GM19023 (cell line): ENCODE data around the gene SAMD11.

Experiments used
- ATAC-seq: cut with Tn5 transposase; IDR thresholded peaks from one replicate; pipeline ENCODE4 v1.9.1; 2021; ENCODE audit warnings: mild to moderate bottlenecking, moderate library complexity; ENCODE audit not compliant: unreplicated experiment

The SAMD11 gene

DNA sequence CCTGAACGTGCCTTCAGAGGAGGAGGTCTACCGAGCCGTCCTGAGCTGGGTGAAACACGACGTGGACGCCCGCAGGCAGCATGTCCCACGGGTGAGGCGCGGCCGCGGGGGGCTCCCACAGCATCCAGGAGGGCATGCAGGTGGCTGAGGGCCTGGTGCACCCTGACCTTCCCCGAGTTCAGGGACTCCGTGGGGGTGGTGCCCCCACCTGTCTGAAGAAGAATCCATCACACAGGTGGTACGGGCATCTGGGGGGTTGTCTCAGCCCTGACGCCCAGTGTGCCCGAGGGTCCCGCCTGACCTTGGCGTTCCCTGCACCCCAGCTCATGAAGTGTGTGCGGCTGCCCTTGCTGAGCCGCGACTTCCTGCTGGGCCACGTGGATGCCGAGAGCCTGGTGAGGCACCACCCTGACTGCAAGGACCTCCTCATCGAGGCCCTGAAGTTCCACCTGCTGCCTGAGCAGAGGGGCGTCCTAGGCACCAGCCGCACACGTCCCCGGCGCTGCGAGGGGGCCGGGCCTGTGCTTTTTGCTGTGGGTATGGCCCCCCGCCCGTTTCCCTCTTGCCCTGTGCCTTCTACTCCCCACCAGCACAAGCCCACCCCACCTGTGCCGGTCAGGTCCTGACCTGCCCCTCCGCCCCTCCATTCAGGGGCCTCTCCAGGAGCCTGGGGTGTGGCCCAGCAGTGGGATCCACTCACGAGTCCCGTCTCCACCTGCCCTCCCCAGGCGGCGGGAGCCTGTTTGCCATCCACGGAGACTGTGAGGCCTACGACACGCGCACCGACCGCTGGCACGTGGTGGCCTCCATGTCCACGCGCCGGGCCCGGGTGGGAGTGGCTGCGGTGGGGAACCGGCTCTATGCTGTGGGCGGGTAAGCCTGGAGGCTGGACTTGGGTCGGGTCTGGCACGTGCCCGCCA, 38.9 kb downstream of the SAMD11 start:
- no peak for ATAC-seq

DNA sequence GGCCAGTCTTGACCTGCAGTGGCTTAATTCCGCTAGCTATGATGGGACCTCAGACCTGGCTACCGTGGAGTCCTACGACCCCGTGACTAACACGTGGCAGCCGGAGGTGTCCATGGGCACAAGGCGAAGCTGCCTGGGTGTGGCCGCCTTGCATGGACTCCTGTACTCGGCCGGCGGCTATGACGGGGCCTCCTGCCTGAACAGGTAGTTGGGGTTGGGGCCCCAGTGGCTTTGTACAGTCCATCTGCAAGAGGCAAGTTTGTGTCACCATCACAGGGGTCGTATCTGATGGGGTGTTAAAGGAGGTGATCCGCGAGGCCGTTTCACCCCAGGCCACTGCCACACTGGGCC, 39.6 kb downstream of the SAMD11 start:
- ATAC-seq: no peak

DNA sequence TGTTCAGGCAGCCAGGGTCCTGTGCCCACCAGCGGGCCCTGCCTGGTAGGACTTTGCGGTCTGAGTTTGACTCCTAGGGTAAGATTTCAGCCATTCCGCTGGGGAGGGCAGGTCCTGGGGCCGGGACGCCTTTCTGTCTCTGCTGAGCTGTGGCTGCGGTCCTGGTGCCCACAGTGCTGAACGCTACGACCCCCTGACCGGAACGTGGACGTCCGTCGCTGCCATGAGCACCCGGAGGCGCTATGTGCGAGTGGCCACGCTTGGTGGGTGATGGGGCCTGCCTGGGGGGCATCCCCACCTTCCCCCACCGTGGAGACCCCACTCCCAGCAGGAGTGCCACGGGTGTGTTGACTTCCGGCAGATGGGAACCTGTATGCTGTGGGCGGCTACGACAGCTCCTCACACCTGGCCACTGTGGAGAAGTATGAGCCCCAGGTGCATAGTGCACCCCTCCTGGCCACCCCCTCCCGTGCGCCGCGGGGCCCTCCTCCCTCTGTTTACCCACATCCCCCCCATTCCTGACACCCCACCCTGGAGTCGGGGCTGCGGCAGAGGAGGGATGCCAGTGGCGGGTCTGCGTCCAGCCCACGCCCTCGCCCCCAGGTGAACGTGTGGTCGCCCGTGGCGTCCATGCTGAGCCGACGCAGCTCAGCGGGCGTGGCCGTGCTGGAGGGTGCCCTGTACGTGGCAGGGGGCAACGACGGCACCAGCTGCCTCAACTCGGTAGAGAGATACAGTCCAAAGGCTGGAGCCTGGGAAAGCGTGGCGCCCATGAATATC, 40.2 kb downstream of the SAMD11 start:
- no peak for ATAC-seq

DNA sequence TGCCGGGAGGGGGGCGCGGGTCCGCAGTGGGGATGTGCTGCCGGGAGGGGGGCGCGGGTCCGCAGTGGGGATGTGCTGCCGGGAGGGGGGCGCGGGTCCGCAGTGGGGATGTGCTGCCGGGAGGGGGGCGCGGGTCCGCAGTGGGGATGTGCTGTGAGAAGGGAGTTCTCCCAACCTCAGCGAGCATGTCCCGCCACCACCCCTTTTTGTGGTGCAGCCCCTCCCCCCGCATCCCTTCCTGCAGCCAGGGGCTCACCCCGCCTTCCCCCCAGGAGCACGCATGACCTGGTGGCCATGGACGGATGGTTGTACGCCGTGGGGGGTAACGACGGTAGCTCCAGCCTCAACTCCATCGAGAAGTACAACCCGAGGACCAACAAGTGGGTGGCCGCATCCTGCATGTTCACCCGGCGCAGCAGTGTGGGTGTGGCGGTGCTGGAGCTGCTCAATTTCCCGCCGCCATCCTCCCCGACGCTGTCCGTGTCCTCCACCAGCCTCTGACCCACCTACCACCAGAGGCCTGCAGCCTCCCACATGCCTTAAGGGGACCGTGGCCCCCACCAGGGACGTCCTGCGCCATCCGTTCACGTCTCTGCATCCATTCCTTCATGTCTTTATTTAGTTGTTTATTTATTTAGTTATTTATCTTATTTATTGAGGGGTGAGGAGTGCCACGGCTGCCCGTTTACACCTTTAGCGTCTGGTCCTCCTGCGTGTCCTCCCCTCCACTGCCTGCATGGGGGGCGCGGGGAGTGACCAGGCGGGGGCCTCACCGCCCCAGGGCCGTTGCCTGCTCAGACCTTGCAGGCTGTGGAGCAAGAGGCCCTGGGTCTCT, 41.2 kb downstream of the SAMD11 start:
- ATAC-seq: no peak

DNA sequence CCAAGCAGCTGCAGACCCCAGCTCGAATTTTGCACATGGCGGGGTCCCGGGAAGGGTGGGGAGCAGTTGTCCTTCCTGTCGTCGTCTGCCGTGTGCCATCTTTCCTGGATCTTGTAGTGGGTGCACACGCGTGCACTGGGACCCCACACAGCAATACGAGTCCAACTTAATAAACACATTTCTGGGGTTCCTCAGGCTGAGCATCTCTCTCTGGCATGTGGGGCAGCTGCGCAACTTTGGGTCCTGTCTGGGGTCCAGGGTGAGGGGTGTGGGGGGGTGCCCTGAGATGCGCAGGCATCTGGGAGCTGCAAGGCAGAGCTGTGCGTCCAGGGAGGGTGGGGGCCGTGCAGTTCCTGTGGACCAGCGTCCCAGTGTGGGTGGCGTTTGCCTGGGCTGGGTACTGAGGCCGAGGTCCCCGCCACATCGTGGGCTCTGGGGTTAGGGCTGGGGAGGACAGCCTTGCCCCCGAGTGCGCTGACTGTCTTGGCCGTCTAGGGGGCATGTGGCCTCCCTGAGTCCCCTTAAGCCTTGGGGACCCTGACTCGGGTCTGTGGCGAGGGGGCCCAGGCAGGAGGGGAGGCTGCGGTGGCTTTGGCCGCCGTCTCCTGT, 41.9 kb downstream of the SAMD11 start:
- no peak for ATAC-seq

DNA sequence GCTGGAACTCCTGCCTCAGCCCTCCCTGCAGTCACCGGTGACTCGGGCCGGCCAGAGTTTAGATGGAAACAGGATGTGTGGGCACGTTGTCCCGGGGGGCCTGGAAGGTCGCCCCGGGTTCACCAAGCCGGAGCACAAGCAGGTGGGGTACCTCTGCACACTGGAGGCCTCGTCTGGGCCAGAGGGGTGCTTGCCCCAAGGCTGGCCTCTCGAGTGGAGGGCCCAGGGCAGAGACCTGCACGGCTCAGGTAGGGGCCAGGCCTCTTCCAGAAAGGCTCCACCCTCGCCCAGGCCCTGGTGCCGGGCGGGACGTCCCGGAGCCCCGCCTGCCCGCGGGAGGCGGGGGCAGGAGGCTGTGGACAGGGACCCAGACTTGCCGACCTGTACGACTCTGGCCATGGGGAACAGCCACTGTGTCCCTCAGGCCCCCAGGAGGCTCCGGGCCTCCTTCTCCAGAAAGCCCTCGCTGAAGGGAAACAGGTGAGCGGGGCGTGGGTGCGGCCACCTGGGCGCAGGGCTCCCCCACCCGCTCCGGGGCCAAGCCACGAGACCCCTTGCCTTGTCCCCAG, 42.5 kb downstream of the SAMD11 start, which contains the start of gene PLEKHN1:
PLEKHN1 (plus strand) TSS at position 348 of the 569 bp plus-strand sequence; CDS start at position 398, 50 bp downstream.
- peak; percentile 41 for ATAC-seq

DNA sequence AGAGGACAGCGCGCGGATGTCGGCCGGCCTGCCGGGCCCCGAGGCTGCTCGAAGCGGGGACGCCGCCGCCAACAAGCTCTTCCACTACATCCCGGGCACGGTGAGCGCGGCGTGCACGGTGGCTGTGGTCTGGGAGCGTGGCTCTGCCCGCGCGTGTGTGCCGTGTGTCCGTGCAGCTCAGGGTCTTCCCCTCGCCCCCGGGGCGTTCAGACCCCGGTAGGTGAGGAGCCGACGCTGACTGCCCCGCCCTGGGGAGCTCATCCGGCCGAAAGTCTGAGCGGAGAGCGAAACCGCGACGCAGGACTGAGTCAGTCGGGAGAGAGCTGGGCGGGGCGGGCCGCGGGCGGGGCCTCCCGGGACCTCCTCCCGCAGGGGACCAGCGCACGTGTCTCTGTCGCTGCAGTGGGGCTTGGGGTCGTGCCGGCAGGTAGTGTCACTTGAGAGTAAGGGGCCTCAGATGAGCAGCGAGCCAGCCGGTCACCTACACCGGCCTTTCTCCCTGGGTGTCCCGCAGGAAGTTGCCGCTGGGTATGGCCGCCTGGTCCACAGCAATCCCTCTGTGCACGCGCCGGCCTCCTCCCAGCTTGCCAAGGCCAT, 43.1 kb downstream of the SAMD11 start:
- ATAC-seq: peak; percentile 67

- ATAC-seq: no peak
Observed at GRCh38 chr1:967466-968343, 44.0 kb downstream of the SAMD11 start.

- no peak for ATAC-seq
Observed at GRCh38 chr1:969260-969855, 45.6 kb downstream of the SAMD11 start.

- no peak for ATAC-seq
Observed at GRCh38 chr1:970242-970972, 46.7 kb downstream of the SAMD11 start.

DNA sequence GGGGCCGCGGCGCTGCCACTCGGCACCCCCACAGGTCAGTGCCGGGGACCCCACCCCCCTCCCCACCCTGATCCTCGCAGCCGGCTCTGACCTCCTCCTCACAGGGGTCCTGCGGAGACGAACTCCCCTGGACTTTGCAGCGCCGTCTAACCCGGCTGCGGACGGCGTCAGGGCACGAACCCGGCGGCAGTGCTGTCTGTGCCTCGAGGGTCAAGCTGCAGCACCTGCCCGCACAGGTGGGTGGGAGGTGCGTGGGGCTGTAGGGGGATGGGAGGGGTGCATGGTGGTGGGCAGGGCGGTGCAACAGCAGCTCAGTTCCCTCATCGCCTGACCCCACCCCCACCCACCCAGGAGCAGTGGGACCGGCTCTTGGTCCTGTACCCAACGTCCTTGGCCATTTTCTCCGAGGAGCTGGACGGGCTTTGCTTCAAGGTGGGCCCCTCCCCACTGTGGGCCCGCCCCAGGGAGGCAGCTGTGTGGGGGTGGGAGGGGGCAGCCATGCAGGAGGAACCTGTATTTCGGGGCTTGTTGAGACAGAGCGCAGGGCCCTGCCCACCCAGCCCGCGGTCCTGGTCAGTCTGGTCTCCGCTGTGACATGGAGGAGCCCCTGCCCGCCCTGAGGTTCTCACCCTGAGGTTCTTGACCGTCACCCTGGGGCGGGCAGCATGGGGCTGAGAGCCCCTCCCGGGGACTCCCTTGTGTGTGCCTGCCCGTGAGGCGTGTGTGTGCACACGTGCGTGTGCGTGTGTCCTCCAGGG, 47.4 kb downstream of the SAMD11 start:
- no peak for ATAC-seq

DNA sequence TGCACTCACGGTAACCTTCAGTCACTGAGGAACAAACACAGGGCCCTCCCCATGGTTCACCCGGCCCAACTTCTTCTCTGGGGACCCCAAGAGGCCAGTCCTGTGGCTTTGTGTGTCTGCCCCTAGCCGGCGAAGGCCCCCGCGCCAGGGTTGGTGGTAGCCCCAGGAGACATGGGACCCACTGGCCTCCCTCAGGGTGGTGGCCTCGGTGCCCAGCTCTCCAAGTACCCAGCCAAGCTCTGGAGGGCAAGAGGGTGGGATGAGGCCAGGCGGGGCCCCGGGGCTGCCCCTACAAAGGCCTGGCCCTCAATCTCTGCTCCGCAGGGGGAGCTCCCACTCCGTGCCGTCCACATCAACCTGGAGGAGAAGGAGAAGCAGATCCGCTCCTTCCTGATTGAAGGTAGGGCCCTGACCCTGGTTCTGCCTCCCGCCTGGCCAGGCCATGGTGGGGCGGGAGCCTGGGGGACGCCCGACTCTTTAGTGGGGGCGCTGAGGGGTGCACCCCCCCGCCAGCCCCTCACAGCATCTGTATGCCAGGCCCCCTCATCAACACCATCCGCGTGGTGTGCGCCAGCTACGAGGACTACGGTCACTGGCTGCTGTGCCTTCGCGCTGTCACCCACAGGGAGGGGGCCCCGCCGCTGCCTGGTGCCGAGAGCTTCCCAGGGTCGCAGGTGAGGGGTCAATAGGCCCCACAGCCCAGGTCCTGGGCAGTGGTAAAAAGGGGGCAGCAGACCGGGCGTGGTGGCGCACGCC, 48.2 kb downstream of the SAMD11 start:
- no peak for ATAC-seq

- ATAC-seq: no peak
Observed at GRCh38 chr1:972726-973458, 49.2 kb downstream of the SAMD11 start.

- no peak for ATAC-seq
Observed at GRCh38 chr1:973459-974292, 50.0 kb downstream of the SAMD11 start.

- no peak for ATAC-seq
Observed at GRCh38 chr1:974293-974640, 50.5 kb downstream of the SAMD11 start.
